Fibroblast of villous mesenchyme (primary cell): ENCODE data around the gene ANO2. TPM values are rescaled to one million over a fixed set of nuclear protein-coding genes. Genes with fewer than 3 reads are reported as not detected.
"Not testable (repeated sequence)": the region's sequence is repeated elsewhere in the genome, so short reads cannot be mapped to it uniquely, and the experiment has no call there.

Source experiments
- DNase-seq: peaks from one replicate; pipeline ENCODE4 v3.0.0-alpha.2; 2010; ENCODE audit warnings: low read depth
- H3K4me3 ChIP-seq: 2 replicates; pipeline ENCODE4 v1.5.1; 2011; ENCODE audit warnings: low read depth, mild to moderate bottlenecking, low read length
- total RNA-seq: library from RNA; depleted of rRNA; stranded (reverse); fragments of >200 nt; gene quantifications from 2 replicates; pipeline ENCODE4 v1.2.3, GENCODE V29; 2012
- TF ChIP-seq, protein P1 (sequence below): IDR thresholded peaks from 2 replicates; pipeline ENCODE4 v1.5.1; 2012; ENCODE audit warnings: low read depth, mild to moderate bottlenecking, low read length; ENCODE audit not compliant: insufficient read depth

Gene ANO2
- total RNA-seq, 1 donor = 0.43 TPM

DNA sequence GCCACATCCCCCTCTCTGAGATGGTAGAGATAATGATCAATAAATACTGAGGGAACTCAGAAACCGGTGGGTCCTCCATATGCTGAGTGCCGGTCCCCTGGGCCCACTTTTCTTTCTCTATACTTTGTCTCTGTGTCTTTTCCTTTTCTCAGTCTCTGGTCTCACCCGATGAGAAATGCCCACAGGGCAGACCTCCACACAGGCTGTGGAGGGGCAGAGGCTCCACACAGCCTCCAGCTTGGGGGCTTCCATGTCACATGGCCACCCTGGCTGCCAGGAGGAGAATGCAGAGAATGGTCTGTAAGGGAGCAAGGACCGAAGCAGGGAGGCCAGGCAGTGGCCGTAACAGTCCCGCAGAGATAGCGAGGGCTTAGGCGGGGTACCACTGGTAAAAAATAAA lies 407.3 kb downstream of the ANO2 start:
- H3K4me3 ChIP-seq = no peak overlapping the region
- no peak for DNase-seq
- TF ChIP-seq, protein P1, sequence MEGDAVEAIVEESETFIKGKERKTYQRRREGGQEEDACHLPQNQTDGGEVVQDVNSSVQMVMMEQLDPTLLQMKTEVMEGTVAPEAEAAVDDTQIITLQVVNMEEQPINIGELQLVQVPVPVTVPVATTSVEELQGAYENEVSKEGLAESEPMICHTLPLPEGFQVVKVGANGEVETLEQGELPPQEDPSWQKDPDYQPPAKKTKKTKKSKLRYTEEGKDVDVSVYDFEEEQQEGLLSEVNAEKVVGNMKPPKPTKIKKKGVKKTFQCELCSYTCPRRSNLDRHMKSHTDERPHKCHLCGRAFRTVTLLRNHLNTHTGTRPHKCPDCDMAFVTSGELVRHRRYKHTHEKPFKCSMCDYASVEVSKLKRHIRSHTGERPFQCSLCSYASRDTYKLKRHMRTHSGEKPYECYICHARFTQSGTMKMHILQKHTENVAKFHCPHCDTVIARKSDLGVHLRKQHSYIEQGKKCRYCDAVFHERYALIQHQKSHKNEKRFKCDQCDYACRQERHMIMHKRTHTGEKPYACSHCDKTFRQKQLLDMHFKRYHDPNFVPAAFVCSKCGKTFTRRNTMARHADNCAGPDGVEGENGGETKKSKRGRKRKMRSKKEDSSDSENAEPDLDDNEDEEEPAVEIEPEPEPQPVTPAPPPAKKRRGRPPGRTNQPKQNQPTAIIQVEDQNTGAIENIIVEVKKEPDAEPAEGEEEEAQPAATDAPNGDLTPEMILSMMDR = no peak

DNA sequence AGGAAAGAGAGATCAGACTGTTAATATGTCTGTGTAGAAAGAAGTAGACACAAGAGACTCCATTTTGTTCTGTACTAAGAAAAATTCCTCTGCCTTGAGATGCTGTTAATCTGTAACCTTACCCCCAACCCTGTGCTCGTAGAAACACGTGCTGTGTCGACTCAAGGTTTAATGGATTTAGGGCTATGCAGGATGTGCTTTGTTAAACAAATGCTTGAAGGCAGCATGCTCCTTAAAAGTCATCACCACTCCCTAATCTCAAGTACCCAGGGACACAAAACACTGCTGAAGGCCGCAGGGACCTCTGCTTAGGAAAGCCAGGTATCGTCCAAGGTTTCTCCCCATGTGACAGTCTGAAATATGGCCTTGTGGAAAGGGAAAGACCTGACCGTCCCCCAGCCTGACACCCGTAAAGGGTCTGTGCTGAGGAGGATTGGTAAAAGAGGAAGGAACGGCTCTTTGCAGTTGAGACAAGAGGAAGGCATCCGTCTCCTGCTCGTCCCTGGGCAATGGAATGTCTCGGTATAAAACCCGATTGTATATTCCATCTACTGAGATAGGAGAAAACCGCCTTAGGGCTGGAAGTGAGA lies 407.9 kb downstream of the ANO2 start:
- not testable (repeated sequence) for DNase-seq, H3K4me3 ChIP-seq

DNA sequence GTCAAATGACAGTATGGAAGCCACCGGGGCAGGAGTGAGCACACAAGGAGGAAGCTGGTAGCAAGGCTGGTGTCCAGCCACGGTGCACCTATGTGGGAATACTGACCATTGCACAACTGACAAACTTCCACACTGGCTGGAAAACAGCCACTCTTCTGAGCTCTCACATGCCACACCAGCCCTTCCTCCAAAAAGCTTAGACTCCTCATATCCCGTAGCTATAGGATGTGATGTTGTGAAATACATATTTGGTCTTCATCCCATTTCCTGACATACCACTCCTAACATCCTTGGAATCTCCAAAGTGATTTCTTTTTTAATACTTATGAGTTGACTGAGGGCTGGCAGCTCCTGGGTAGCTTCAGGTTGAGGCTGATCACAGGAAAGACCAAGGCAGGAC lies 409.5 kb downstream of the ANO2 start:
- no peak for DNase-seq
- TF ChIP-seq, protein P1 = no peak
- H3K4me3 ChIP-seq = no peak overlapping the region

DNA sequence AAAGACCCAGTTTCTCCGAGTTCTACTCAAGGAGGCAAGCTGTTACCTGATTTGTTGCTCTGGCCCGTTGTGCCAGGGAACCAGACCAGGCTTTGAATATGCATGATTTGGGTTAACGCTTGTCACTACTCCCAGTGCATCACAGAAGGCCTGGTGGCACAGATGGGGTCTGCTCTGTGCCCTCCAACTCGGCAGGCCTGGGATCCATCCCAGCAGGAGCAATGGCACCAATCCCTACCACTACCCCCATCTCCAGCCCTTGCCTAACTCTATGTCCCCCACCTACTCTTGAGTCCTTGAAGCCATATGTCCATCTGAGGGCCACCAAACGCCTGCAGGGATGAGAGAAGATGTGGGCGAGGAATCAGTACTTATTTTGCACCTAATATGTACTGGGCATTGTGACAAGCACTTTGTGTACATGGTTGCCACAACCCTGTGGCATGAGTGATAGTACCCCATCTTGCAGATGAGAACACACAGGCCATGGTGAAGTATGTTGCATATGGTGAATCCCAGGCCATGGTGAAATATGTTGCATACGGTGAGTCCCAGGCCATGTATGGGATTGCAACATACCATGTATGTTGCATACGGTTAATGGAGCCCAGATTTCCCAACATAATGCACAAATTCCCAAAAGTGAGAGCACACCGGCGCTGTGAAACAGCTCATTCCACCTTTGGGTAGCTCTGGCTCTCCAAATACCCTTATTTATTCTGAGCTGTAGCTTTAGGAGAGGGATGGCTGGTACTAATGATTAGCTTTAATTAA lies 410.4 kb downstream of the ANO2 start:
- H3K4me3 ChIP-seq = no peak overlapping the region
- no peak for DNase-seq
- TF ChIP-seq, protein P1 = no peak

DNA sequence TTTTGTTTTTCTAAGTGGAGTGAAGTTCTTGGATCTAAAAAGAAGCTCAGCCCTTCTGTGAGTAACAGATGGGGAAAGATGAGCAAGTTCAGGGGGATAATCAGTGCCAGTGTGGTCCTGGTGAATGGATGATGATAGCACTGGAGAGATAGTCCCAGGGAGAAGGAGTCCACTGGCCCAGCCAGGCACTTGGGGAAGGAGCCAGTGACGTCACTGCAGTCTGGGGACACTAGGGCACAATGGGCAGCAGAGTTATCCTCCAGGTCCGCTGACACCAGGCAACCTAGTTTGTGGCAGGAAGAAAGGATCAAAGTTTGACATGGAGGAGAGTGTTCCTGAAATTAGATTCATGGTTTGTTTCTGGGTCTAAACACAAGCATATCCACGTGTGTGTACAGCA lies 411.7 kb downstream of the ANO2 start:
- H3K4me3 ChIP-seq = no peak overlapping the region
- DNase-seq = no peak
- TF ChIP-seq, protein P1 = no peak

DNA sequence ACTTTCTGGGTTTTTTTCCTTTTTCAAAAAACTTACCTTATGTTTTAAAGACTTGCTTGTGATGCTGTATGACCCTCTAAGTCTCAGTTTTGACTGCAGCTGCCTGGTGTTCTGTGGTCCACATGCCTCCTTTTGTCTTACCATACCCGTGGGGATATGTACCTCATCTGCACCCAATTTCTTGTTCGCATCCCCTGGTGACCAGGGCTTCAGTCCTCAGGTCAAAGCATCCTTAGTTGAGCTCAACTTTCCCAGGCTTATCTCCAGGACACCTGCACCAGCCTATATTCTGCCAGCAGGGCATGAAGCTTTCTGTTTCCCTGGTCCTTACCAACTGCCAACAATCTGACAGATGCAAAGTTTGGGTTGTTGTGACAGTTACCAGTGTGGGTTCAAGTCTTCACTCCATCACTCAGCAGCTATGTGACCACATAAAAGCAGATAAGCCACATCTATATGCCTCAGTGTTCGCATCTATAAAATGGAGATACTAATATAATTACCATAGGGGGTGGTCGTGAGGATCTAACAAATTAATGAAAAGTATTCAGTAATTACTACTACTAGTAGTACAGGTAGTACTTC lies 419.2 kb downstream of the ANO2 start:
- DNase-seq = no peak
- TF ChIP-seq, protein P1 = no peak
- H3K4me3 ChIP-seq = no peak overlapping the region

DNA sequence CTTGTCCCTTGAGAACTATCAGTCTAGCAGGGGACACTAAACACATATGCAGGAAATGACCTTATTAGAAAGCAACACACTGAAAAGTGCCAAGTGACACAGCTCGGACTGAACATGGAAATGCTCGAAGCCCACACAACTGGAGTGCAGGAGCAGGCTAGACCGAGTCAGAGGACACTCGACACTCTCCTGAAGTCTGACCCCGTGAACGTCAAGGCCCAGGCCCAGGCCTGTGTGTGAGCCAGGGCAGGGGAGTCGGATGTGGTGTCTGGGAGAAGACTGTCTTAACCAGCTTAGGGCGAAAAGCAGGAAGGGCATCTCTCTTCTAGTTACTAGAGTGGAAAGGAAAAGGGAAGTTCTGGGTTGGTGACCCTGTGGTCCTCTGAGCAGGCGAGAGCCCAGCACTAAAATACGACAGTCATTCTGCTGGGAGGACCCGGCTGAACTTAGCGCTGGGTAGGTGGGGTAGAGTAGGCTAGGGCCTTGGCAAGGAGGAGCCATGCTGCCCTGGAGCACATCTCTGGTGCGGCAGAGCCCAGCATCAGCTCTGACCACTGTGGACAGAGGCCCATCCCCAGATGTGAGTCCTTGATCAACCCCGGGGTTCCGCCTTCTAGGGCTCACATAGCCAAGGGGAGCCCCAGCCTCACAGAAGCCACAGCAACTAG lies 420.2 kb downstream of the ANO2 start:
- TF ChIP-seq, protein P1 = no peak
- no peak overlapping the region for H3K4me3 ChIP-seq
- DNase-seq = no peak
